Measurements from ENCODE around the gene ARHGAP5. TPM values are rescaled to one million over a fixed set of nuclear protein-coding genes. Genes with fewer than 3 reads are reported as not detected.

The ARHGAP5 gene
- total RNA-seq, 1 donor from 2014 or later: 140 TPM

GRCh38 chr14:32202491-32202997 lies 125.4 kb downstream of the ARHGAP5 start:
- Histone ChIP-seq H3K36me3 (ENCODE audit: insufficient read depth, low read length) (no peaks in the 10 kb centered on the region), H3K4me1 (ENCODE audit: insufficient read depth, low read length) (peaks cover 5% of the 10 kb centered on the region), H3K4me2 (ENCODE audit: low read length) (peak overlapping the region; percentile 93), H3K79me2 (ENCODE audit: insufficient read depth, low read length) (no peaks in the 10 kb centered on the region), H3K9me3 (ENCODE audit: insufficient read depth, low read depth, low read length) (no peaks in the 10 kb centered on the region), H2AFZ (ENCODE audit: low read depth, low read length) (peak overlapping the region; percentile 97), H3K4me3 (ENCODE audit: insufficient read depth, low read depth, low read length) (peak overlapping the region; percentile 82), H4K20me1 (ENCODE audit: insufficient read depth, low read length) (no peaks in the 10 kb centered on the region), H3K27me3 (ENCODE audit: insufficient read depth, low read length) (no peaks in the 10 kb centered on the region), H3K27ac (ENCODE audit: low read depth, low read length) (peak overlapping the region; percentile 93), H3K9ac (ENCODE audit: low read length) (peak overlapping the region; percentile 94)
- DNase-seq (ENCODE audit: low read depth) (no peak), FAIRE-seq (no peak)
- TF ChIP-seq EZH2 (IDR thresholded peaks at IDR 0.05; ENCODE audit: insufficient read depth, low read length) (no peak), CTCF (IDR thresholded peaks at IDR 0.05; ENCODE audit: insufficient read depth, low read depth, low read length) (no peak)
- Mint-ChIP-seq H3K9me3 (ENCODE audit: unreplicated experiment) (no peaks in the 10 kb centered on the region), H3K36me3 (ENCODE audit: low read depth, unreplicated experiment) (no peaks in the 10 kb centered on the region), H3K4me1 (ENCODE audit: low read depth, unreplicated experiment) (peaks cover 4% of the 10 kb centered on the region), H3K27me3 (ENCODE audit: low read depth, unreplicated experiment) (no peaks in the 10 kb centered on the region), H3K4me3 (ENCODE audit: unreplicated experiment) (peak overlapping the region; percentile 87), H3K27ac (ENCODE audit: unreplicated experiment) (peak overlapping the region; percentile 100)

- Histone ChIP-seq H3K9ac (ENCODE audit: low read length) (peak within 1 kb of the TSS; percentile 94), H3K4me2 (ENCODE audit: low read length) (peak within 1 kb of the TSS; percentile 93), H4K20me1 (ENCODE audit: insufficient read depth, low read length) (no peaks in the 10 kb centered on the region), H3K79me2 (ENCODE audit: insufficient read depth, low read length) (no peaks in the 10 kb centered on the region), H3K36me3 (ENCODE audit: insufficient read depth, low read length) (no peaks in the 10 kb centered on the region), H3K4me3 (ENCODE audit: insufficient read depth, low read depth, low read length) (peak within 1 kb of the TSS; percentile 82), H3K4me1 (ENCODE audit: insufficient read depth, low read length) (peaks cover 5% of the 10 kb centered on the region), H2AFZ (ENCODE audit: low read depth, low read length) (peak within 1 kb of the TSS; percentile 97), H3K27me3 (ENCODE audit: insufficient read depth, low read length) (no peaks in the 10 kb centered on the region), H3K9me3 (ENCODE audit: insufficient read depth, low read depth, low read length) (no peaks in the 10 kb centered on the region), H3K27ac (ENCODE audit: low read depth, low read length) (peak within 1 kb of the TSS; percentile 93)
- TF ChIP-seq EZH2 (IDR thresholded peaks at IDR 0.05; ENCODE audit: insufficient read depth, low read length): no peak
- TF ChIP-seq CTCF (IDR thresholded peaks at IDR 0.05; ENCODE audit: insufficient read depth, low read depth, low read length): no peak
- Mint-ChIP-seq H3K4me3 (ENCODE audit: unreplicated experiment) (peak within 1 kb of the TSS; percentile 87), H3K27ac (ENCODE audit: unreplicated experiment) (peak within 1 kb of the TSS; percentile 100), H3K36me3 (ENCODE audit: low read depth, unreplicated experiment) (no peaks in the 10 kb centered on the region), H3K4me1 (ENCODE audit: low read depth, unreplicated experiment) (peaks cover 4% of the 10 kb centered on the region), H3K27me3 (ENCODE audit: low read depth, unreplicated experiment) (no peaks in the 10 kb centered on the region), H3K9me3 (ENCODE audit: unreplicated experiment) (no peaks in the 10 kb centered on the region)
- DNase-seq (ENCODE audit: low read depth) (peak; percentile 93), FAIRE-seq (peak; percentile 13)
These were observed 126.1 kb downstream of the ARHGAP5 start, which contains the start of gene RNU6-8 for GRCh38 chr14:32202998-32203882. TSS of gene RNU6-8 (minus strand) at chr14:32203269.
